Ovary (tissue), 9 donors: ENCODE data around the gene RNF181. TPM values are rescaled to one million over a fixed set of nuclear protein-coding genes. Genes with fewer than 3 reads are reported as not detected.
"Not testable (repeated sequence)": the region's sequence is repeated elsewhere in the genome, so short reads cannot be mapped to it uniquely, and the experiment has no call there.

Experiments used
- DNase-seq, 5 donors: peaks; one replicate each; pipeline ENCODE4 v3.0.0-alpha.2; 2019 to 2020
- H3K27ac ChIP-seq, 2 donors: fragments of 200-600 bp; one replicate each; pipeline versions ENCODE4 v1.5.1 to v1.8.0; 2019 to 2022
- H3K27me3 ChIP-seq: fragments of 200-600 bp; one replicate; pipeline ENCODE4 v1.8.0; 2022
- H3K36me3 ChIP-seq: fragments of 200-600 bp; sonication (generic); one replicate; pipeline ENCODE4 v1.5.1; 2019
- H3K4me1 ChIP-seq: one replicate; pipeline ENCODE4 v1.8.1; 2013; ENCODE audit warnings: mild to moderate bottlenecking, moderate library complexity; ENCODE audit not compliant: insufficient read depth
- H3K4me3 ChIP-seq: fragments of 200-600 bp; sonication (generic); one replicate; pipeline ENCODE4 v1.5.1; 2017
- H3K9me3 ChIP-seq, 2 donors: fragments of 200-600 bp in 1 of 2; sonication (generic) in 1 of 2; one replicate each; pipeline versions ENCODE4 v1.5.1 to v1.8.1; 2013 to 2019; ENCODE audit warnings: mild to moderate bottlenecking in 1 of 2, moderate library complexity in 1 of 2
- EP300 ChIP-seq: sonication (generic); formaldehyde crosslinking; IDR thresholded peaks from one replicate; pipeline ENCODE4 v1.6.1; 2017; ENCODE audit warnings: antibody characterized with exemption
- POLR2A ChIP-seq: fragments of 450-650 bp; IDR thresholded peaks from one replicate; pipeline ENCODE4 v1.6.1; 2017; ENCODE audit warnings: antibody characterized with exemption, mild to moderate bottlenecking, moderate library complexity
- WGBS, 3 donors: extraction: QIAGEN DNeasy Blood & Tissue Kit in 1 of 3; methylation state at CpG; one replicate each; pipeline versions ENCODE4 v1.1.5 to v1.1.7; 2013 to 2017; 5-methylcytosine and 5-hydroxymethylcytosine counted together
- intact Hi-C, 4 donors: fragments of 100-400 bp; cut with DNase I; formaldehyde crosslinking; loops; one replicate each; pipeline versions ENCODE4 v1.11.0 to v1.15.1; 2022 to 2023
- polyA plus RNA-seq, 2 donors: library from polyadenylated mRNA; stranded (reverse); fragments of 200-250 nt in 1 of 2; fragments of 350-450 nt in 1 of 2; fragmentation: Illumina TruSeq in 1 of 2; extraction: RNeasy Lipid Tissue Mini Kit (QIAGEN cat#74804) in 1 of 2; gene quantifications; one replicate each; pipeline ENCODE4 v1.2.3, GENCODE V29; 2013 to 2014
- total RNA-seq, 7 donors: library from RNA; depleted of rRNA in 2 of 7; stranded (reverse); fragments of >200 nt in 2 of 7; fragmentation: NEBNext Ultra II Directional in 3 of 7; extraction: Animal tissue kit (Norgen Biotek cat#: 25700) in 3 of 7; gene quantifications; one replicate each; pipeline versions ENCODE4 v1.1.0 to v1.2.4, GENCODE V29; 2016 to 2023
- TF ChIP-seq, protein P1 (sequence below), 3 donors: fragments of 450-650 bp in 2 of 3; fragments of 200-600 bp in 1 of 3; IDR thresholded peaks; one replicate each; pipeline versions ENCODE4 v1.5.1 to v1.8.0; 2016 to 2022; ENCODE audit warnings: antibody characterized with exemption in 3 of 3, mild to moderate bottlenecking in 1 of 3
- donor health status: DM: no; HTN: no; CAD: no; lungs with moderate emphysema.
- donor health status: DM: no; HTN: no; CAD: no.
- donor health status: Bipolar disorder and iron deficiency.
- donor health status: DM: yes; HTN: yes; CAD: no.
- donor health status: DM: no; HTN: no; CAD: no.
- donor health status: DM: yes; HTN: yes; CAD: no.

Gene RNF181
- total and polyA plus RNA-seq, 9 donors = 61.1 to 148 (median 93.8) TPM

GRCh38 chr2:85602476-85603234, 7.1 kb downstream of the RNF181 start, which contains the start of gene TMEM150A:
Gene TMEM150A (minus strand): TSS chr2:85602698. CDS start chr2:85601948, 750 bp downstream.
- Histone ChIP-seq H3K9me3 (no peaks in the 10 kb centered on the region), H3K4me1 (peaks cover 8% of the 10 kb centered on the region), H3K27me3 (no peaks in the 10 kb centered on the region), H3K4me3 (peak within 1 kb of the TSS; percentile 79), H3K36me3 (no peaks in the 10 kb centered on the region), H3K27ac (peak within 1 kb of the TSS; percentile 59 to 86)
- intact Hi-C loops = no loop called here
- peak; percentile 92 to 97 (median 92) for DNase-seq
- WGBS, 3 donors = 0 to 1% (median 1%) methylated on average over 40 to 73 of the region's 73 CpGs
- TF ChIP-seq EP300 (no peak), POLR2A (peak; percentile 67)
- TF ChIP-seq, protein P1, sequence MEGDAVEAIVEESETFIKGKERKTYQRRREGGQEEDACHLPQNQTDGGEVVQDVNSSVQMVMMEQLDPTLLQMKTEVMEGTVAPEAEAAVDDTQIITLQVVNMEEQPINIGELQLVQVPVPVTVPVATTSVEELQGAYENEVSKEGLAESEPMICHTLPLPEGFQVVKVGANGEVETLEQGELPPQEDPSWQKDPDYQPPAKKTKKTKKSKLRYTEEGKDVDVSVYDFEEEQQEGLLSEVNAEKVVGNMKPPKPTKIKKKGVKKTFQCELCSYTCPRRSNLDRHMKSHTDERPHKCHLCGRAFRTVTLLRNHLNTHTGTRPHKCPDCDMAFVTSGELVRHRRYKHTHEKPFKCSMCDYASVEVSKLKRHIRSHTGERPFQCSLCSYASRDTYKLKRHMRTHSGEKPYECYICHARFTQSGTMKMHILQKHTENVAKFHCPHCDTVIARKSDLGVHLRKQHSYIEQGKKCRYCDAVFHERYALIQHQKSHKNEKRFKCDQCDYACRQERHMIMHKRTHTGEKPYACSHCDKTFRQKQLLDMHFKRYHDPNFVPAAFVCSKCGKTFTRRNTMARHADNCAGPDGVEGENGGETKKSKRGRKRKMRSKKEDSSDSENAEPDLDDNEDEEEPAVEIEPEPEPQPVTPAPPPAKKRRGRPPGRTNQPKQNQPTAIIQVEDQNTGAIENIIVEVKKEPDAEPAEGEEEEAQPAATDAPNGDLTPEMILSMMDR (IDR thresholded peaks at IDR 0.05) = peak; percentile 42 to 74 (median 69)

GRCh38 chr2:85604133-85604444, 8.5 kb downstream of the RNF181 start:
- H3K9me3 ChIP-seq, H3K36me3 ChIP-seq, intact Hi-C loops, H3K4me1 ChIP-seq, H3K27me3 ChIP-seq, H3K27ac ChIP-seq, DNase-seq: not testable (repeated sequence)
- WGBS, 3 donors = 65 to 76% (median 68%) methylated on average over 3 of the region's 3 CpGs
- H3K4me3 ChIP-seq = peak overlapping the region; percentile 79

- Histone ChIP-seq H3K4me3 (no peak overlapping the region), H3K36me3 (no peaks in the 10 kb centered on the region), H3K4me1 (peaks cover 8% of the 10 kb centered on the region), H3K27ac (no peak overlapping the region), H3K27me3 (no peaks in the 10 kb centered on the region), H3K9me3 (no peaks in the 10 kb centered on the region)
- no peak for DNase-seq
- 39 to 44% (median 43%) methylated on average over 6 of the region's 6 CpGs for WGBS, 3 donors
- intact Hi-C loops = no loop called here
- no peak for TF ChIP-seq POLR2A
- no peak for TF ChIP-seq EP300
- TF ChIP-seq, protein P1 (IDR thresholded peaks at IDR 0.05) = no peak
Observed at GRCh38 chr2:85604568-85605339, 9.2 kb downstream of the RNF181 start.

DNA sequence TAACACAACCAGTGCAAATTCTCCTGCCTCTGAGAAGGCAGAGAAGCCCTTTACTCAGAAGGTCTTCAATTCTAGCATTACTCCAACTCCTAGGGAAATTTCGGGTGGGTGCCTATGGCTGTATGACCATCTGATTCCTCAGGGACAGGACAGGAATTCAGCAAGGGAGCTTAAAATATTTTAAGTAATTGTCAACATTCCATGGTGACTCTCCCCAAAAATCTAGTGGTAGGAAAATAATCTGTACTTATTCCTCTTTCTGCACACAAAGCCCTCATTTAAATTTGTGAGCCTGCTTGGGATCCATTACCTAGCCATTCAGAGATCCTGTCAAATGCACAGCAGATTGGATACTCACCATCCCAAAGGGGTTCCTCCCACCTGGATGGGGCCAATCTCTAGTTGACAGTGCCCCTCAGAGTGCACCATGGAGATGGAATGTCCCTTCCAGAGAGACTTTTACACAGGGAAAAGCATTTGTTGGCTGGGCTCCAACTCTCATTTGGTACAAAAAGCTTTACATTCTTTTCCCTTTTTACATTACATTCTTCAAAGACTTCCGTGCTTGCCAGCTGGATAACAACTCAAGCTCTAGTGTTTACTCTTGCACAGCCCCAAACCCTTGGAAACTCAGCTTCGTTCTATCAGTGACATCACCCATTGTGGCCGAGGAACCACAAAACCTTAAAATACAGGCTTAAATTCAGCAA, 10.0 kb downstream of the RNF181 start:
- 13 to 28% (median 14%) methylated on average over 4 of the region's 4 CpGs for WGBS, 3 donors
- TF ChIP-seq, protein P1 (IDR thresholded peaks at IDR 0.05) = no peak
- TF ChIP-seq EP300 (no peak), POLR2A (no peak)
- Histone ChIP-seq H3K27me3 (no peaks in the 10 kb centered on the region), H3K4me3 (no peak overlapping the region), H3K9me3 (no peaks in the 10 kb centered on the region), H3K36me3 (no peaks in the 10 kb centered on the region), H3K27ac (no peak overlapping the region), H3K4me1 (peaks cover 8% of the 10 kb centered on the region)
- DNase-seq = no peak
- intact Hi-C loops = no loop called here
